ENCODE results near the gene MRPL54.
"Not testable (repeated sequence)": the region's sequence is repeated elsewhere in the genome, so short reads cannot be mapped to it uniquely, and the experiment has no call there.

The MRPL54 gene

GRCh38 chr19:3743486-3743885 is 19.0 kb upstream of the MRPL54 start:
- no peak for DNase-seq

GRCh38 chr19:3745363-3746045 is 17.0 kb upstream of the MRPL54 start:
- DNase-seq, result no peak

GRCh38 chr19:3746371-3747056 is 16.0 kb upstream of the MRPL54 start:
- DNase-seq, result no peak

- DNase-seq, result no peak
Observed at GRCh38 chr19:3748965-3749364, 13.5 kb upstream of the MRPL54 start.

- no peak for DNase-seq
Observed at GRCh38 chr19:3750211-3750610, 12.3 kb upstream of the MRPL54 start.

- no peak for DNase-seq
Observed at GRCh38 chr19:3751236-3751635, 11.2 kb upstream of the MRPL54 start.

- no peak for DNase-seq
Observed at GRCh38 chr19:3752492-3752891, 10.0 kb upstream of the MRPL54 start.

GRCh38 chr19:3753631-3754410 is 8.7 kb upstream of the MRPL54 start:
- DNase-seq, result no peak

GRCh38 chr19:3757705-3758104 is 4.8 kb upstream of the MRPL54 start:
- not testable (repeated sequence) for DNase-seq

- not testable (repeated sequence) for DNase-seq
Observed at GRCh38 chr19:3758297-3758696, 4.2 kb upstream of the MRPL54 start.

- no peak for DNase-seq
Observed at GRCh38 chr19:3759482-3760254, 2.8 kb upstream of the MRPL54 start.

- DNase-seq, result no peak
Observed at GRCh38 chr19:3760871-3761361, 1.6 kb upstream of the MRPL54 start.

GRCh38 chr19:3761382-3762129 is 926 bp upstream of the MRPL54 start, which contains the start of gene APBA3:
TSS of gene APBA3 (minus strand) at chr19:3761692. CDS start at chr19:3760264, 1,428 bp downstream.
- DNase-seq, result peak; percentile 77

GRCh38 chr19:3762130-3762473 is 380 bp upstream of the MRPL54 start:
- no peak for DNase-seq

- no peak for DNase-seq
Observed at GRCh38 chr19:3765121-3765520, 2.6 kb downstream of the MRPL54 start.

- not testable (repeated sequence) for DNase-seq
Observed at GRCh38 chr19:3765757-3766156, 3.3 kb downstream of the MRPL54 start.

GRCh38 chr19:3766520-3766919 is 4.0 kb downstream of the MRPL54 start:
- DNase-seq, result no peak

GRCh38 chr19:3767050-3767449 is 4.6 kb downstream of the MRPL54 start:
- no peak for DNase-seq

- DNase-seq, result no peak
Observed at GRCh38 chr19:3768015-3768747, 5.7 kb downstream of the MRPL54 start.

- no peak for DNase-seq
Observed at GRCh38 chr19:3768748-3769099, 6.2 kb downstream of the MRPL54 start.

- DNase-seq, result no peak
Observed at GRCh38 chr19:3769494-3769893, 7.0 kb downstream of the MRPL54 start.

All from NCI-H146 (cell line).